Caki2 (cell line): ENCODE data around the gene LIN7B. TPM values are rescaled to one million over a fixed set of nuclear protein-coding genes. Genes with fewer than 3 reads are reported as not detected.

ENCODE experiments used
- DNase-seq: peaks from one replicate; pipeline ENCODE4 v3.0.0-alpha.2; 2015; ENCODE audit warnings: low read depth
- in situ Hi-C: cut with HindIII; loops from 2 replicates; pipeline ENCODE4 v1.10.0; 2016; ENCODE audit warnings: low sequenced_read_pairs, low pct_unique_long_range_greater_than_20kb, mixed read lengths
- total RNA-seq: library from RNA; depleted of rRNA; stranded (reverse); fragments of >200 nt; shearing (Covaris generic); gene quantifications from 2 replicates; pipeline ENCODE4 v1.2.3, GENCODE V29; 2014; ENCODE audit warnings: low replicate concordance; rRNA removed

Gene LIN7B
- total RNA-seq, 1 experiment from 2014 or later: 9.7 TPM

DNA sequence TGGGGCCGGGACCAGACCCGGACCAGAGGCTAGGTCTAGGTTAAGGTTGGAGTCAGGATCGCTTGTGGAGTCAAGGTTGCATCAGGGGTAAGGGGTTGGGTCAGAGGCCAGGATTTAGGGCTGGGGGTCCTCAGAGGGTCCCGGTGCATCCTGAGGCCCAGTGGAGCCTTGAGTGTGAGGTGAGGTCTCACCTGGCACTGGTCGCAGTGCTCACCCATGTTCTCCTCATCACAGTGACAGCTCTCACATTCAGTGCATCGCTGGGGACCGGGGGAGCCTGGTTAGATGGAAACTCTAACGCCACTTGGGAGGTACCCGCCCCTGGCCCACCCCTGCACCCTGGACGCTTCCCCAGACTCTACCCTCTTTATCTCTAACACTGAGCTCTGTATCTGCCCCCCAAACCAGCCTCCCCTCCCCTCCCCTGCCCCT, 38.0 kb downstream of the LIN7B start:
- in situ Hi-C loops: no loop called here
- DNase-seq: no peak

DNA sequence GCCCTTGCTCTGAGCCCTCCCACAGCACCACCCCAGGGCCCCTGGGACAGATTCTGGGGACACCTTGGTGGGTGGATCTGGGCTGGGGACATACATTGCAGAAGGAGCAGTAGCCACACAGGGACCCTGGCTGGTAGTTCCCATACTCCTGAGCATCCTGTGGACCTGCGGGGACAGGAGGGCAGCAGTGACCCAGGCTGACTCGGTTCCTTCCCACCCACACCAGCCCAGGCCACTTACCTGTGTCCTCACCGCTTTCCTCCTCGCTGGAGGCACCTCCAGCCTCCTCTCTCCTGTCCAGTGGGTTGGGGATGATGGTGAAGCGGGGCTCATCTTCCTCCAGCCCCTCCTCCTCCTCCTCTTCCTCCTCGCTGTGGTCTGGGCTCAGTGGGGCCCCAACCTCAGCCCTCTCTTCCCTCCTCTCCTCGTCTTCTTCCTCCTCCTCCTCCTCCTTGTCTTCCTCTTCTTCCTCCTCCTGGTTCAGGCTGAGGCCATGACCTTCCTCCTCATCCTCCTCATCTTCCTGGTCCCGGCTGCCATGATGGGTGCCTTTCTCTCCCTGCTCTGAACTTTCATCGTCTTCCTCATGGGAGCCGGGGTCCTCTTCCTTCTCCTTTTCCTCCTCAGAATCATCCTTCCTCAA, 39.1 kb downstream of the LIN7B start:
- DNase-seq: no peak
- in situ Hi-C loops: no loop called here

DNA sequence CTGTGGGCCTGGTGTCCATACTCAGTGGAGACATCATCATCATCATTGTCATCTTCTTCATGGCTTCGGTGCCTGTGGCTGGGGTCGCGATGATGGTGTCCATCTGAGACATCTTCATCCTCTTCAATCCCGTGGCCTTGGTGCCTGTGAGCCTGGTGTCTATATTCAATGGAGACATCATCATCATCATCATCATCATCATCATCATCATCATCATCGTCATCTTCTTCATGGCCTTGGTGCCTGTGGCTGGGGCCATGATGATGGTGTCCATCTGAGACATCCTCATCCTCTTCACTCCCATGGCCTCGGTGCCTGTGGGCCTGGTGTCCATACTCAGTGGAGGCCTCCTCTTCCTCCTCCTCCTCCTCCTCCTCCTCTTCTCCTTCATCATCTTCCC, 40.1 kb downstream of the LIN7B start:
- in situ Hi-C loops: no loop called here
- DNase-seq: no peak

DNA sequence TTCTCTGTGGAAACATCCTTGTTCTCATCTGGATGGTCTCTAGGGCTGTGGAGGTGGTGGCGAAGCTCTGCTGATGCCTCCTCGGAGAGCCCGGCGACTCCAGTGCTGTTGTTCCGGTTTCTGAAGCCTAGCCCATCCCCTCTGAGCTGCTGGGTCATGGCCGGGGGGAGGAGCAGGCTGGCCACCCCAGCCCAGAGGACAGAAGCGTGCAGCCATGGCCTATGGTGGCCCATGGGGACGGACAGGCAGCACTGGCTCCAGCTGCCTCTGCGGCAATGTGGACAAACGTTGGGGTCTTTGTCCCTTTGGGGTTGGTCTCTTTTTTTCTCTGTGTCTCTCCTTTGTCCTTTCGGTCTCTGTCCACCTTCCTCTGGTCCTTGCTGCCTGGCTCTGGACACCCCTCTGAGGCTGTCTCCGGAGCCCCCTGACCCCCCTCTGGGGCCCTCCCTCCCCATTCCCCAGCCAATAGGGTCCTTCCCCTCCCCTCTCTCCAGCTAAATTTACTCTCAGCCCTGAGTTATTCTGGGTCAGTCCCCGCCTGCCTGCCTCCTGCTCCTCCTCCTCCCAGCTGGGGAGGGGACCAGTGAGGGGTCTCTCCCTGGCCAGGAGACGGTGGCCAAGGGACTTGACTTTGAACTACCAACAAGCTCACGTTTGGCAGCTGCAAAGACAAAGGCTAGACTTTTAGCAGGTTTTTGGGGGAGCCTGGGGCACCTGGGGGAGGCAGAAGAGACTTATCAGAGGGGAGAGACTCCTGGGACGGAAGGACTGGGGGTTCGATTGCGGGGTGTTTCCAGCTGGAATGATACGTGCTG, 41.0 kb downstream of the LIN7B start, which contains the start of gene HRC:
Gene HRC (minus strand): TSS at position 392 of the 815 bp plus-strand sequence. CDS start 159 bp downstream, at position 233.
- in situ Hi-C loops: no loop called here
- no peak for DNase-seq

DNA sequence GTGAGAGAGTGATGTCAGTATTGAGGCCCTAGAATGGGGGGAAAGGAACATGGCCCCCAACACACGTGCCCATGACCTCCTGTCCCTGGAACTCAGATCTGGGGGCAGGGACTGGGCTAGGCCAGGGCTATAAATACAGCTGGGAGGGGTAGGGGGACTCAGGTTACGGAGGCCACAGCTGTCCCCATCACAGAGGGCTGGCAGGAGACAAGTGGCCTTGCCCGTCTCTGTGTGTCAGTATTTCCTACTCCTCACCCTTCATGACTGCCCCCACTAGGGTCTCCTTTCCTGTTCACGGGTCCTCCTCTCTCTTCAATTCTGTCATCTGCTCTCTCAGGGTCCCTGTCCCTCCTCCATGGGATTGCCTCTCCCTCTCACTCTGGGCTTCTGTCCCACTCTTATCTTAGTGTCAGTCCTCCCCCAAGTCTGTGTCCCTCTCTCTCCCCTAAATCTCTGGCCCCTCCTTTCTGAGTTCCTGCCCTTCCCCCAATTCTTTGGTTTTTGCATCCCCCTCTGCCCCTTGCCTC, 41.7 kb downstream of the LIN7B start:
- in situ Hi-C loops: no loop called here
- no peak for DNase-seq

DNA sequence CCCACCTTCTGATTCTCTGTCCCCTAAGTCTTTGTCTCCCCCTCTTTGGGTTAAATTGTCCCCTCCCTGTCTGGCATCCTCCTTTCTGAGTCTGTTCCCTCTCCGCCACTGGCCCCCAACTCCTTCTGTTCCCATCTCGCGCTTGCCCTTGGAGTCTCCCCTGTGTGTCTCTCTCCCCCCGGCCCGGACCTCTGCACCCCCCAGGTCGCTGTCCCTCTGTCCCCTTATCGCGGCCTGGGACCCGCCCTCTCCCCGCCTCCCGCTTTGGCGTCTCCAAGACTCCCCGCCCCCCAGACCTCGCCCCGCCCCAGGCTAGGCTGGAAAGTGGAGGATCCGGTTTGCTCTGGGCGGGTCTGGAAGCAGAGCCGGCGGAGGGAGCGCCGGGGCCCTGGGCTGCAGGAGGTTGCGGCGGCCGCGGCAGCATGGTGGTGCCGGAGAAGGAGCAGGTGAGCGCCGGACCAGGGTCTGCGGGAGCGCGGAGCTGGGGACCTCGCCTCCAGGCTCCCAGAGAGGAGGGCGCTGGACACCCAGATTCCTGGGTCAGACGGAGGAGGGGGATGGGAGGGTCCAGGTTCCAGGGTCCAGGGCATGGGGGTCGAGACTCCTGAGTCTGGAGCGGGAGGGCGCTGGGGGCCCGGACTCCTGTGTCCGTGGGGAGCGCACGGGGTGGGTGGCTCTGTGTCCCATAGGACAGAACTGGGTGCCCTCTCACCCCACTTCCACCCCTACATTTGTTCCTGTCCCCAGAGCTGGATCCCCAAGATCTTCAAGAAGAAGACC, 43.5 kb downstream of the LIN7B start, which contains the start of gene TRPM4:
Gene TRPM4 (plus strand): TSS at position 348 of the 780 bp plus-strand sequence. CDS start 75 bp downstream, at position 423.
- peak; percentile 72 for DNase-seq
- in situ Hi-C loops: no loop called here

DNA sequence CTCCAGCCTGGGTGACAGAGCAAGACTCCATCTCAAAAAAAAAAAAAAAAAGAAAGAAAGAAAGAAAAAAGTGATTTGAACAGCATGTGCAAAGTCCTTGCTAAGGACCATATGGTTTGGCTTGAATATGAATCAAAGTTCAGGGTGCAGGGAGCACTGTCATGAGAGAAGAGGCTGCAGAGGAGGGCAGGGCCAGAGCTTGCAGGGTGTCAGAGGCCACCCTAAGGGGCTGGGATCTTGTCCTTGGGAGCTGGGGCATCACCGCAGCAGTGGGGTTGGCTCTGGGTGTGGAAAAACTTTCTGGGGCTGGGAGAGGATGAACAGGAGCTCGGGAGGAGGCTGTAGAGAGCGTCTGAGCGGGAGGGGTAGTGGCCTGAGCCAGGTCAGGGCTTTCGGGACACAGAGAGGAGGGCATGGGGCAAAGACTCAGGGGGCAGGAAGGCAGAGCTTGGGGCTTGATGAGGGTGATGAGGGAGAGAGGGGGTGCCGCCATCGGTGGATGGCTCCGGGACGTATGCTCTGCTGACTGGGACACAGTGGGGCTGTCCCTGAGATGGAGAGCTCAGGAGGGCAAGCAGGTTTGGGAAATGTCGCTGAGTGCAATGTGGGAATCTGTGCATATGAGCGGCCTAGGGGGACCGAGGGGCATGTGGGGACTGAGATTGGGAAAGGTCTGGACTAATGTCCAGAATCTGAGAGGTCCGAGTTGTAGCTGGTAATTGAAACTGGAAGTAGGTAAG, 46.5 kb downstream of the LIN7B start:
- DNase-seq: no peak
- in situ Hi-C loops: no loop called here

DNA sequence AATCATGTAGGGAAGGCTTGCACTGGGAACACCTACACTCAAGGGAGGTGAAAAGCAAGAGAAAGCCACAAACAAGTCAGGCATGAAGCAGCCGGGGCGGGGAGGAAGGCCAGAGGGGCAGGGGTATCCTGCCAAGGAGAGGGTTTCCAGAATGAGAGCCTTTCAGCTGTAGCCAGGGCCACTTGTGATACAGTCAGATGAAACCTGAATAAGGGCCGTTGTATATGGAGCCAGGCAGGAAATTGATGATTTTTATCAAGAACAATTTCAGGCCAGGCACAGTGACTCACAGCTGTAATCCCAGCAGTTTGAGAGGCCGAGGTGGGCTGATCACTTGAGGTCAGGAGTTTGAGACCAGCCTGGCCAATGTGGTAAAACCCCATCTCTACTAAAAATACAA, 47.8 kb downstream of the LIN7B start:
- no peak for DNase-seq
- in situ Hi-C loops: no loop called here

DNA sequence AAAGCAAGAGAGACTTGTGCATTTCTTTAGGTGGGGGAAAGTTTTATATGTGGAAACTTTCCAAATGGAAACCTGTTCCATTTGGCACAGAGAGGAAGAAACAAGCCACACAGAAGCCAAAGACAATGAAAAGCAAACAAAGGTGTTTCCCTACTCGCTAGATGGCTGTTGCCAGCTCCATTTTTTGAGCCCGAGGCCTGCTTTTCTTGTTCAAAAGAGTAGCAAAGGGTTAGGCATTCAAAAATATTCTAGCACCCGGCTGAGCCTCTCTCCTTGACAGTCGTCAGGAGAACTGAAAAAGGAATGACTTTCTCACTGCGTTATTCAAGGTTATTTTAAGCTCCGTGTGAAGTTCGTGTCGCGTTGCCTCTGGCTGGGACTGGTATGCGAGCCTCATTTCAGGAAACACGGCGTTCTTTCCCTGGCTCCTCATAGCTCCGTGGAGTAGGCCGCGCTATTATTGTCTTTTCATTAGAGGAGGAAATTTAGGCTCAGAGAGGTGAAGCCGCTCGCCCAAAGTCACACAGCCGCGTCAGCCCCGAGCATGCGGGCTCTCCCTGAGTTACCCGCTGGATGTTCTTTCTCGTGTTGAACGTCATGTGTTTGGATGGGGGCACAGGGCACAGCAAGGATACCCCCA, 51.1 kb downstream of the LIN7B start:
- in situ Hi-C loops: no loop called here

DNA sequence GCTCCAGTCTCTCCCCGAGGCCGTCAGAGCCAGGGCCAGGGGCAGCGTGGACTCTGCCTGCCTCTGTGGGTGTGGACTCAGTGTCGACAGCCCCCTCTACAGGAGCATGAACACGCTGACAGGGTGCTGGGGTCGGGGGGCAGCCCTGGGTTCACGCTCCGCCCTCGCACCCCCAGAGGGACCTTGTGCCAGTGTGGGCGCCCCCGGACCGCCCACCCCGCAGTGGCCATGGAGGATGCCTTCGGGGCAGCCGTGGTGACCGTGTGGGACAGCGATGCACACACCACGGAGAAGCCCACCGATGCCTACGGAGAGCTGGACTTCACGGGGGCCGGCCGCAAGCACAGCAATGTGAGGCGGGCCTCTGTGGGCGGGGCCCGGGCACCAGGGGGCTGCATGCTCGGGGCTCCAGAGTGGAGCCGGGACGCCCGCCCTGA, 51.7 kb downstream of the LIN7B start:
- in situ Hi-C loops: no loop called here
- DNase-seq: no peak

More for the DNA sequence above, 51.1 kb downstream of the LIN7B start:
- DNase-seq: no peak

DNA sequence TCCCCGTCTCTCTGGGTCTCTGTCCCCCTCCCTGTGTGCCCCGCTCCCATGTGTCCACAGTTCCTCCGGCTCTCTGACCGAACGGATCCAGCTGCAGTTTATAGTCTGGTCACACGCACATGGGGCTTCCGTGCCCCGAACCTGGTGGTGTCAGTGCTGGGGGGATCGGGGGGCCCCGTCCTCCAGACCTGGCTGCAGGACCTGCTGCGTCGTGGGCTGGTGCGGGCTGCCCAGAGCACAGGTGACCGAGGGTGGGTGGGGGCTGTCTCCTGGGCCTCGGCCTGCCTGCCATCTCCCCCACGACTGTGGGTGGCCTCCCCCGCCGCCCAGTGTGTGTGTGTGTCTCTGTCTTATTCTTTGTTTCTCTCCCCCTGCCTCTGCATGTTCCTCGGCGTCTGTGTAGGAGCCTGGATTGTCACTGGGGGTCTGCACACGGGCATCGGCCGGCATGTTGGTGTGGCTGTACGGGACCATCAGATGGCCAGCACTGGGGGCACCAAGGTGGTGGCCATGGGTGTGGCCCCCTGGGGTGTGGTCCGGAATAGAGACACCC, 53.8 kb downstream of the LIN7B start:
- in situ Hi-C loops: no loop called here
- no peak for DNase-seq

Other genes starting within 250 kb of the LIN7B start
- 0.70 and 11.5 TPM in 2 replicates for gene PLEKHA4, start 245.8 kb upstream of the LIN7B start, total RNA-seq
- 51.0 and 52.5 TPM in 2 replicates for gene PPP1R15A, start 241.9 kb upstream of the LIN7B start, total RNA-seq
- not detected in 2 replicates for gene TULP2, start 215.6 kb upstream of the LIN7B start, total RNA-seq
- 338 and 348 TPM in 2 replicates for gene NUCB1, start 214.1 kb upstream of the LIN7B start, total RNA-seq
- 1.6 and 4.4 TPM in 2 replicates for gene DHDH, start 180.7 kb upstream of the LIN7B start, total RNA-seq
- 188 and 220 TPM in 2 replicates for gene BAX, start 159.5 kb upstream of the LIN7B start, total RNA-seq
- gene FTL, start 149.1 kb upstream of the LIN7B start, total RNA-seq: 13,494 and 14,762 TPM in 2 replicates
- gene GYS1, start 121.1 kb upstream of the LIN7B start, total RNA-seq: 31.3 and 32.3 TPM in 2 replicates
- gene RUVBL2, start 120.5 kb upstream of the LIN7B start, total RNA-seq: 493 and 608 TPM in 2 replicates
- gene LHB, start 97.3 kb upstream of the LIN7B start, total RNA-seq: not detected in 2 replicates
- not detected in 2 replicates for gene CGB3, start 90.0 kb upstream of the LIN7B start, total RNA-seq
- gene CGB2, start 82.5 kb upstream of the LIN7B start, total RNA-seq: 3.7 TPM in 1 of 2 replicates, not detected in the other
- gene CGB1, start 77.5 kb upstream of the LIN7B start, total RNA-seq: not detected in 2 replicates
- not detected in 2 replicates for gene CGB5, start 70.5 kb upstream of the LIN7B start, total RNA-seq
- 1.7 TPM in 1 of 2 replicates, not detected in the other for gene CGB8, start 65.3 kb upstream of the LIN7B start, total RNA-seq
- gene CGB7, start 56.6 kb upstream of the LIN7B start, total RNA-seq: 1.7 and 4.1 TPM in 2 replicates
- gene NTF4, start 49.6 kb upstream of the LIN7B start, total RNA-seq: 4.0 TPM in 1 of 2 replicates, not detected in the other
- not detected in 2 replicates for gene KCNA7, start 41.7 kb upstream of the LIN7B start, total RNA-seq
- gene SNRNP70, start 28.9 kb upstream of the LIN7B start, total RNA-seq: 137 and 175 TPM in 2 replicates
- 0.71 TPM in 1 of 2 replicates, not detected in the other for gene C19orf73, start 4.8 kb downstream of the LIN7B start, total RNA-seq
- gene PPFIA3, start 5.2 kb downstream of the LIN7B start, total RNA-seq: 26.8 and 39.1 TPM in 2 replicates
- not detected in 2 replicates for gene HRC, start 41.0 kb downstream of the LIN7B start, total RNA-seq
- gene TRPM4, start 43.4 kb downstream of the LIN7B start, total RNA-seq: 13.9 and 18.2 TPM in 2 replicates
- 0.90 and 1.6 TPM in 2 replicates for gene SLC6A16, start 210.8 kb downstream of the LIN7B start, total RNA-seq
- not detected in 2 replicates for gene CD37, start 221.0 kb downstream of the LIN7B start, total RNA-seq
- gene TEAD2, start 248.0 kb downstream of the LIN7B start, total RNA-seq: 36.8 and 42.4 TPM in 2 replicates
- 0.30 TPM in 1 of 2 replicates, not detected in the other for gene DKKL1, start 249.5 kb downstream of the LIN7B start, total RNA-seq